ENCODE measurements around the gene KCNRG. TPM values are rescaled to one million over a fixed set of nuclear protein-coding genes. Genes with fewer than 3 reads are reported as not detected.

Gene KCNRG
- total RNA-seq, 1 experiment from 2014 or later = 1.1 TPM

GRCh38 chr13:49972709-49973108 lies 42.5 kb upstream of the KCNRG start:
- H3K9me3 Mint-ChIP-seq = peaks cover 4% of the 10 kb centered on the region
- H3K27ac Mint-ChIP-seq = no peak overlapping the region
- ChIA-PET POLR2A (no interaction called here), CTCF (interaction anchor here (1.0 to 2.2 kb wide), 2 partner anchors 36 to 103 kb away, joined by 5 to 11 read pairs; partner anchors contain the start of gene SPRYD7)
- H3K4me3 Mint-ChIP-seq = no peak overlapping the region
- TF ChIP-seq ZBTB21 (CRISPR knock-in tag; IDR thresholded peaks at IDR 0.05; ENCODE audit: borderline replicate concordance) (no peak), FOXJ3 (CRISPR knock-in tag; IDR thresholded peaks at IDR 0.05; ENCODE audit: borderline replicate concordance) (no peak), TEAD1 (CRISPR knock-in tag; IDR thresholded peaks at IDR 0.05) (no peak), GTF2I (CRISPR knock-in tag; conservative IDR thresholded peaks at IDR 0.05) (no peak), OVOL2 (CRISPR knock-in tag; IDR thresholded peaks at IDR 0.05; ENCODE audit: borderline replicate concordance) (no peak), NR3C1 (CRISPR knock-in tag; conservative IDR thresholded peaks at IDR 0.05; ENCODE audit: low read depth) (no peak), ZNF121 (CRISPR knock-in tag; IDR thresholded peaks at IDR 0.05) (no peak), NR2C2 (CRISPR knock-in tag; IDR thresholded peaks at IDR 0.05) (no peak), AFF4 (CRISPR knock-in tag; IDR thresholded peaks at IDR 0.05; ENCODE audit: borderline replicate concordance) (no peak), ESRRA (CRISPR knock-in tag; IDR thresholded peaks at IDR 0.05; ENCODE audit: borderline replicate concordance) (no peak), USF1 (CRISPR knock-in tag; IDR thresholded peaks at IDR 0.05) (no peak), HMGA2 (CRISPR knock-in tag; IDR thresholded peaks at IDR 0.05) (no peak), ELF4 (CRISPR knock-in tag; IDR thresholded peaks at IDR 0.05; ENCODE audit: low read depth) (no peak), ZNF416 (CRISPR knock-in tag; IDR thresholded peaks at IDR 0.05) (no peak)
- TF ChIP-seq, protein P1, sequence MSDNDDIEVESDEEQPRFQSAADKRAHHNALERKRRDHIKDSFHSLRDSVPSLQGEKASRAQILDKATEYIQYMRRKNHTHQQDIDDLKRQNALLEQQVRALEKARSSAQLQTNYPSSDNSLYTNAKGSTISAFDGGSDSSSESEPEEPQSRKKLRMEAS (CRISPR knock-in tag; IDR thresholded peaks at IDR 0.05) = no peak
- TF ChIP-seq, protein P2, sequence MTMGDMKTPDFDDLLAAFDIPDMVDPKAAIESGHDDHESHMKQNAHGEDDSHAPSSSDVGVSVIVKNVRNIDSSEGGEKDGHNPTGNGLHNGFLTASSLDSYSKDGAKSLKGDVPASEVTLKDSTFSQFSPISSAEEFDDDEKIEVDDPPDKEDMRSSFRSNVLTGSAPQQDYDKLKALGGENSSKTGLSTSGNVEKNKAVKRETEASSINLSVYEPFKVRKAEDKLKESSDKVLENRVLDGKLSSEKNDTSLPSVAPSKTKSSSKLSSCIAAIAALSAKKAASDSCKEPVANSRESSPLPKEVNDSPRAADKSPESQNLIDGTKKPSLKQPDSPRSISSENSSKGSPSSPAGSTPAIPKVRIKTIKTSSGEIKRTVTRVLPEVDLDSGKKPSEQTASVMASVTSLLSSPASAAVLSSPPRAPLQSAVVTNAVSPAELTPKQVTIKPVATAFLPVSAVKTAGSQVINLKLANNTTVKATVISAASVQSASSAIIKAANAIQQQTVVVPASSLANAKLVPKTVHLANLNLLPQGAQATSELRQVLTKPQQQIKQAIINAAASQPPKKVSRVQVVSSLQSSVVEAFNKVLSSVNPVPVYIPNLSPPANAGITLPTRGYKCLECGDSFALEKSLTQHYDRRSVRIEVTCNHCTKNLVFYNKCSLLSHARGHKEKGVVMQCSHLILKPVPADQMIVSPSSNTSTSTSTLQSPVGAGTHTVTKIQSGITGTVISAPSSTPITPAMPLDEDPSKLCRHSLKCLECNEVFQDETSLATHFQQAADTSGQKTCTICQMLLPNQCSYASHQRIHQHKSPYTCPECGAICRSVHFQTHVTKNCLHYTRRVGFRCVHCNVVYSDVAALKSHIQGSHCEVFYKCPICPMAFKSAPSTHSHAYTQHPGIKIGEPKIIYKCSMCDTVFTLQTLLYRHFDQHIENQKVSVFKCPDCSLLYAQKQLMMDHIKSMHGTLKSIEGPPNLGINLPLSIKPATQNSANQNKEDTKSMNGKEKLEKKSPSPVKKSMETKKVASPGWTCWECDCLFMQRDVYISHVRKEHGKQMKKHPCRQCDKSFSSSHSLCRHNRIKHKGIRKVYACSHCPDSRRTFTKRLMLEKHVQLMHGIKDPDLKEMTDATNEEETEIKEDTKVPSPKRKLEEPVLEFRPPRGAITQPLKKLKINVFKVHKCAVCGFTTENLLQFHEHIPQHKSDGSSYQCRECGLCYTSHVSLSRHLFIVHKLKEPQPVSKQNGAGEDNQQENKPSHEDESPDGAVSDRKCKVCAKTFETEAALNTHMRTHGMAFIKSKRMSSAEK (CRISPR knock-in tag; IDR thresholded peaks at IDR 0.05; ENCODE audit: borderline replicate concordance) = no peak
- TF ChIP-seq, protein P3, sequence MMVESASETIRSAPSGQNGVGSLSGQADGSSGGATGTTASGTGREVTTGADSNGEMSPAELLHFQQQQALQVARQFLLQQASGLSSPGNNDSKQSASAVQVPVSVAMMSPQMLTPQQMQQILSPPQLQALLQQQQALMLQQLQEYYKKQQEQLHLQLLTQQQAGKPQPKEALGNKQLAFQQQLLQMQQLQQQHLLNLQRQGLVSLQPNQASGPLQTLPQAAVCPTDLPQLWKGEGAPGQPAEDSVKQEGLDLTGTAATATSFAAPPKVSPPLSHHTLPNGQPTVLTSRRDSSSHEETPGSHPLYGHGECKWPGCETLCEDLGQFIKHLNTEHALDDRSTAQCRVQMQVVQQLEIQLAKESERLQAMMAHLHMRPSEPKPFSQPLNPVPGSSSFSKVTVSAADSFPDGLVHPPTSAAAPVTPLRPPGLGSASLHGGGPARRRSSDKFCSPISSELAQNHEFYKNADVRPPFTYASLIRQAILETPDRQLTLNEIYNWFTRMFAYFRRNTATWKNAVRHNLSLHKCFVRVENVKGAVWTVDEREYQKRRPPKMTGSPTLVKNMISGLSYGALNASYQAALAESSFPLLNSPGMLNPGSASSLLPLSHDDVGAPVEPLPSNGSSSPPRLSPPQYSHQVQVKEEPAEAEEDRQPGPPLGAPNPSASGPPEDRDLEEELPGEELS (CRISPR knock-in tag; IDR thresholded peaks at IDR 0.05) = no peak
- TF ChIP-seq, protein P4, sequence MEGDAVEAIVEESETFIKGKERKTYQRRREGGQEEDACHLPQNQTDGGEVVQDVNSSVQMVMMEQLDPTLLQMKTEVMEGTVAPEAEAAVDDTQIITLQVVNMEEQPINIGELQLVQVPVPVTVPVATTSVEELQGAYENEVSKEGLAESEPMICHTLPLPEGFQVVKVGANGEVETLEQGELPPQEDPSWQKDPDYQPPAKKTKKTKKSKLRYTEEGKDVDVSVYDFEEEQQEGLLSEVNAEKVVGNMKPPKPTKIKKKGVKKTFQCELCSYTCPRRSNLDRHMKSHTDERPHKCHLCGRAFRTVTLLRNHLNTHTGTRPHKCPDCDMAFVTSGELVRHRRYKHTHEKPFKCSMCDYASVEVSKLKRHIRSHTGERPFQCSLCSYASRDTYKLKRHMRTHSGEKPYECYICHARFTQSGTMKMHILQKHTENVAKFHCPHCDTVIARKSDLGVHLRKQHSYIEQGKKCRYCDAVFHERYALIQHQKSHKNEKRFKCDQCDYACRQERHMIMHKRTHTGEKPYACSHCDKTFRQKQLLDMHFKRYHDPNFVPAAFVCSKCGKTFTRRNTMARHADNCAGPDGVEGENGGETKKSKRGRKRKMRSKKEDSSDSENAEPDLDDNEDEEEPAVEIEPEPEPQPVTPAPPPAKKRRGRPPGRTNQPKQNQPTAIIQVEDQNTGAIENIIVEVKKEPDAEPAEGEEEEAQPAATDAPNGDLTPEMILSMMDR (IDR thresholded peaks at IDR 0.05) = no peak
- no peak for ATAC-seq
- no peaks in the 10 kb centered on the region for H3K4me1 Mint-ChIP-seq
- no peak for DNase-seq (ENCODE audit: low spot score)
- H3K36me3 Mint-ChIP-seq = no peaks in the 10 kb centered on the region
- H3K27me3 Mint-ChIP-seq (ENCODE audit: low read depth) = no peaks in the 10 kb centered on the region; the same call in 1 of the 2 replicates

Measured in WTC11 (cell line).